H1 (cell line): ENCODE measurements around the gene LPIN2. TPM values are rescaled to one million over a fixed set of nuclear protein-coding genes. Genes with fewer than 3 reads are reported as not detected.

Experiments used
- CTCF ChIA-PET: fragments of 300-600 bp; sonication (Branson Sonifier 250); formaldehyde crosslinking; loops from one replicate; lab custom pipeline; 2021; ENCODE audit not compliant: partially characterized antibody; lab: Charles Lee
- POLR2A ChIA-PET: fragments of 300-600 bp; sonication (Branson Sonifier 250); formaldehyde crosslinking; loops from one replicate; lab custom pipeline; 2021; ENCODE audit warnings: inconsistent platforms; ENCODE audit not compliant: partially characterized antibody; lab: Charles Lee
- DNase-seq, 2 experiments: peaks; one replicate each; pipeline versions ENCODE4 v3.0.0 to v3.0.0-alpha.2; 2010 to 2022; ENCODE audit warnings: low spot score in 2 of 2, low read depth in 1 of 2, mixed read lengths in 1 of 2
- FAIRE-seq: peaks from 2 replicates; lab custom pipeline; 2011; peaks lifted over from hg19 to GRCh38; lab: Jason Lieb, UNC
- H2AFZ ChIP-seq: 2 replicates; pipeline ENCODE4 v1.8.1; 2012; ENCODE audit warnings: low read length, inconsistent platforms
- H2AK5ac ChIP-seq: 2 replicates; pipeline ENCODE4 v1.6.1; 2013; ENCODE audit warnings: low read depth, low read length
- H2BK120ac ChIP-seq: replicated peaks from 2 replicates; pipeline ENCODE3; 2013; ENCODE audit warnings: low read depth, low read length, inconsistent platforms
- H2BK12ac ChIP-seq: 2 replicates; pipeline ENCODE4 v1.6.1; 2013; ENCODE audit warnings: low read depth, low read length
- H2BK15ac ChIP-seq: 2 replicates; pipeline ENCODE4 v1.6.1; 2013; ENCODE audit warnings: low read length
- H2BK20ac ChIP-seq: 2 replicates; pipeline ENCODE4 v1.6.1; 2013; ENCODE audit warnings: low read length
- H2BK5ac ChIP-seq: 2 replicates; pipeline ENCODE4 v1.6.1; 2013; ENCODE audit warnings: low read depth, low read length
- H3K14ac ChIP-seq: 2 replicates; pipeline ENCODE4 v1.6.1; 2013; ENCODE audit warnings: inconsistent platforms; ENCODE audit not compliant: insufficient read length
- H3K18ac ChIP-seq: 2 replicates; pipeline ENCODE4 v1.6.1; 2013; ENCODE audit warnings: low read length; ENCODE audit errors: extremely low read depth
- H3K23ac ChIP-seq: 2 replicates; pipeline ENCODE4 v1.6.1; 2013; ENCODE audit warnings: inconsistent platforms; ENCODE audit not compliant: insufficient read length
- H3K23me2 ChIP-seq: 2 replicates; pipeline ENCODE4 v1.6.1; 2013; ENCODE audit warnings: low read depth, low read length
- H3K27ac ChIP-seq: 2 replicates; pipeline ENCODE4 v1.6.1; 2011; ENCODE audit warnings: low read depth, low read length, inconsistent platforms
- H3K27me3 ChIP-seq, 4 experiments: replicated peaks in 1 of 4; 1 replicate in 1 of 4; 2 replicates in 3 of 4; pipeline versions ENCODE4 v1.6.1 to v1.8.1; 2011 to 2013; ENCODE audit warnings: low read length in 3 of 4, mild to moderate bottlenecking in 3 of 4, inconsistent platforms in 2 of 4, mixed read lengths in 2 of 4, moderate library complexity in 1 of 4; ENCODE audit not compliant: control insufficient read depth in 3 of 4, insufficient read depth in 3 of 4; ENCODE audit errors: extremely low read depth in 1 of 4
- H3K36me3 ChIP-seq, 4 experiments: 2 replicates each; pipeline versions ENCODE4 v1.6.1 to v1.8.1; 2011 to 2013; ENCODE audit warnings: mild to moderate bottlenecking in 4 of 4, low read length in 3 of 4, moderate library complexity in 2 of 4, control low read depth in 1 of 4, inconsistent platforms in 1 of 4; ENCODE audit not compliant: insufficient read depth in 4 of 4, control insufficient read depth in 2 of 4
- H3K4ac ChIP-seq: replicated peaks from 2 replicates; pipeline ENCODE3; 2013; ENCODE audit warnings: low read length, low read depth, mixed read lengths, inconsistent platforms; ENCODE audit not compliant: insufficient read length
- H3K4me1 ChIP-seq, 4 experiments: replicated peaks in 1 of 4; 1 replicate in 1 of 4; 2 replicates in 3 of 4; pipeline versions ENCODE4 v1.6.1 to v1.8.1; 2011 to 2013; ENCODE audit warnings: low read length in 3 of 4, inconsistent platforms in 2 of 4, mixed read lengths in 1 of 4; ENCODE audit not compliant: insufficient read depth in 4 of 4, control insufficient read depth in 3 of 4
- H3K4me2 ChIP-seq, 2 experiments: 2 replicates each; pipeline versions ENCODE4 v1.6.1 to v1.8.1; 2011 to 2013; ENCODE audit warnings: low read depth in 2 of 2, low read length in 2 of 2, control low read depth in 1 of 2, inconsistent platforms in 1 of 2, mild to moderate bottlenecking in 1 of 2; ENCODE audit not compliant: insufficient read depth in 1 of 2
- H3K4me3 ChIP-seq, 4 experiments: fragments of 200-600, 300-600 bp in 1 of 4; sonication (generic), shearing (Covaris generic), sonication (Bioruptor Twin) in 1 of 4; 2 replicates each; pipeline versions ENCODE4 v1.5.1 to v1.8.1; 2011 to 2016; ENCODE audit warnings: low read length in 4 of 4, low read depth in 3 of 4, control low read depth in 2 of 4, inconsistent platforms in 2 of 4, mild to moderate bottlenecking in 2 of 4, mixed read lengths in 1 of 4, moderate library complexity in 1 of 4; ENCODE audit not compliant: insufficient read depth in 2 of 4; ENCODE audit errors: extremely low read depth in 1 of 4
- H3K56ac ChIP-seq: replicated peaks from 2 replicates; pipeline ENCODE3; 2013; ENCODE audit warnings: low read depth, mild to moderate bottlenecking, mixed read lengths, low read length, inconsistent platforms; ENCODE audit not compliant: insufficient read length
- H3K79me1 ChIP-seq: 2 replicates; pipeline ENCODE4 v1.6.1; 2013; ENCODE audit warnings: low read depth, low read length, control low read depth
- H3K79me2 ChIP-seq, 2 experiments: 2 replicates each; pipeline versions ENCODE4 v1.6.1 to v1.8.1; 2012 to 2013; ENCODE audit warnings: low read length in 2 of 2, mild to moderate bottlenecking in 2 of 2, inconsistent platforms in 1 of 2; ENCODE audit not compliant: insufficient read depth in 2 of 2, control insufficient read depth in 1 of 2
- H3K9ac ChIP-seq, 4 experiments: replicated peaks in 1 of 4; 1 replicate in 1 of 4; 2 replicates in 3 of 4; pipeline versions ENCODE4 v1.6.1 to v1.8.1; 2011 to 2013; ENCODE audit warnings: low read depth in 3 of 4, low read length in 3 of 4, control low read depth in 2 of 4, mild to moderate bottlenecking in 2 of 4, moderate library complexity in 2 of 4, inconsistent platforms in 1 of 4; ENCODE audit errors: extremely low read depth in 1 of 4
- H3K9me3 ChIP-seq, 2 experiments: 2 replicates each; pipeline versions ENCODE4 v1.6.1 to v1.8.1; 2012 to 2013; ENCODE audit warnings: mild to moderate bottlenecking in 2 of 2, moderate library complexity in 2 of 2, control low read depth in 1 of 2, inconsistent platforms in 1 of 2, low read depth in 1 of 2, low read length in 1 of 2, mixed read lengths in 1 of 2; ENCODE audit not compliant: insufficient read depth in 2 of 2
- H4K20me1 ChIP-seq, 2 experiments: replicated peaks in 1 of 2; 2 replicates each; pipeline versions ENCODE3 to v1.8.1; 2011 to 2013; ENCODE audit warnings: inconsistent platforms in 2 of 2, low read length in 2 of 2, mild to moderate bottlenecking in 1 of 2; ENCODE audit not compliant: insufficient read depth in 2 of 2, control insufficient read depth in 1 of 2
- H4K5ac ChIP-seq: 2 replicates; pipeline ENCODE4 v1.6.1; 2013; ENCODE audit warnings: low read length, low read depth, mixed read lengths, inconsistent platforms; ENCODE audit not compliant: insufficient read length
- H4K8ac ChIP-seq: 2 replicates; pipeline ENCODE4 v1.8.0; 2013; ENCODE audit warnings: mild to moderate bottlenecking, moderate library complexity, low read length, inconsistent platforms; ENCODE audit not compliant: insufficient read depth; ENCODE audit errors: extremely low read depth
- H4K91ac ChIP-seq: replicated peaks from 2 replicates; pipeline ENCODE3; 2013; ENCODE audit warnings: low read length, mixed read lengths, inconsistent platforms; ENCODE audit not compliant: insufficient read length
- CEBPB ChIP-seq: IDR thresholded peaks from 2 replicates; pipeline ENCODE4 v1.6.1; 2012; ENCODE audit warnings: low read depth, low read length
- CHD1 ChIP-seq: IDR thresholded peaks from 2 replicates; pipeline ENCODE4 v1.6.1; 2012; ENCODE audit warnings: low read depth, low read length, improper control_type of control experiment
- KDM1A ChIP-seq: fragments of 200-600, 300-600 bp; sonication (generic); IDR thresholded peaks from 2 replicates; pipeline ENCODE4 v1.7.1; 2016; ENCODE audit warnings: mild to moderate bottlenecking, low read length, borderline replicate concordance
- RBBP5 ChIP-seq: IDR thresholded peaks from 2 replicates; pipeline ENCODE4 v1.7.1; 2012; ENCODE audit warnings: low read depth, mild to moderate bottlenecking, inconsistent platforms, low read length, moderate library complexity, borderline replicate concordance
- SP4 ChIP-seq: IDR thresholded peaks from 2 replicates; pipeline ENCODE4 v1.6.1; 2012; ENCODE audit warnings: low read length, inconsistent platforms
- WGBS, 2 experiments: shearing (Covaris generic) in 1 of 2; methylation state at CpG; one replicate each; pipeline versions ENCODE4 v1.1.6 to v1.1.7; 2013 to 2015; ENCODE audit warnings: low lambda C conversion rate in 2 of 2, mixed read lengths in 2 of 2, inconsistent platforms in 1 of 2, low coverage in 1 of 2, missing lambda C conversion rate in 1 of 2; ENCODE audit not compliant: insufficient replicate concordance in 2 of 2, insufficient coverage in 1 of 2, insufficient read length in 1 of 2; ENCODE audit errors: extremely low coverage in 1 of 2, missing lambda C conversion rate in 1 of 2; 5-methylcytosine and 5-hydroxymethylcytosine counted together
- polyA plus RNA-seq, 7 experiments: library from polyadenylated mRNA; depleted of rRNA in 3 of 7; stranded (reverse) in 5 of 7; unstranded in 2 of 7; fragments of >200 nt in 5 of 7; fragments of 200-250 nt in 2 of 7; gene quantifications; 1 replicate in 5 of 7; 2 replicates in 1 of 7; 4 replicates in 1 of 7; pipeline versions ENCODE4 v1.2.1 to v1.2.3, GENCODE V29; 2011 to 2013; ENCODE audit warnings: missing spikeins in 2 of 7, mixed read lengths in 2 of 7
- total RNA-seq: library from RNA; stranded (reverse); fragmentation: NEBNext Ultra II Directional; extraction: Animal tissue kit (Norgen Biotek cat#: 25700); gene quantifications from 2 replicates; pipeline ENCODE4 v1.2.1, GENCODE V29; 2021

LPIN2 gene
- total and polyA plus RNA-seq, 2 of the 8 experiments (the other 6 are each of a cell fraction or from before 2014, with no cell fraction given), result 7.4 to 14.2 TPM

- 67% methylated on average over 2 of the region's 2 CpGs; no CpG with 5 or more reads in 1 of the 2 experiments for WGBS, 2 experiments
- peaks cover 0 to 69% of the 10 kb centered on the region in 2 experiments; a peak in 3 of 4 replicates for H3K79me2 ChIP-seq
Measured at GRCh38 chr18:2982452-2983269, 30.3 kb downstream of the LPIN2 start.

More at GRCh38 chr18:2982452-2983269, 30.3 kb downstream of the LPIN2 start:
- H2AFZ ChIP-seq, result no peak overlapping the region
- no peak overlapping the region; a peak in 1 of 7 replicates for H3K9ac ChIP-seq
- no peak overlapping the region for H2AK5ac ChIP-seq
- H3K14ac ChIP-seq, result no peak overlapping the region
- no peak overlapping the region for H3K4me2 ChIP-seq
- no peak overlapping the region for H3K4ac ChIP-seq
- 0 out of 2 replicates have a peak overlapping the region, but pooled peaks have one; percentile 21 for H2BK12ac ChIP-seq
- no peak overlapping the region for H3K56ac ChIP-seq
- H3K27ac ChIP-seq, result no peak overlapping the region
- no peaks in the 10 kb centered on the region for H3K23me2 ChIP-seq
- TF ChIP-seq KDM1A (no peak), SP4 (no peak), CHD1 (no peak), RBBP5 (no peak), CEBPB (peak; percentile 33; the same call in 1 of the 2 replicates)
- peaks cover 2% of the 10 kb centered on the region; the same call in 1 of the 2 replicates for H3K79me1 ChIP-seq
- H3K18ac ChIP-seq, result no peak overlapping the region
- no peak overlapping the region for H2BK5ac ChIP-seq
- H4K8ac ChIP-seq, result no peak overlapping the region
- H3K9me3 ChIP-seq, result no peaks in the 10 kb centered on the region
- H2BK120ac ChIP-seq, result no peak overlapping the region
- no peaks in the 10 kb centered on the region for H4K20me1 ChIP-seq
- H4K5ac ChIP-seq, result no peak overlapping the region
- DNase-seq, result no peak
- ChIA-PET POLR2A (interaction anchor here (1.1 kb wide), 1 partner anchor 9 kb away, joined by 3 read pairs; no protein-coding TSS in a partner anchor), CTCF (interaction anchor here (0.6 to 1.3 kb wide), 6 partner anchors 11 to 83 kb away, joined by 3 to 7 read pairs (median 4); no protein-coding TSS in a partner anchor)
- H3K4me3 ChIP-seq, result no peak overlapping the region
- H3K27me3 ChIP-seq, result no peaks in the 10 kb centered on the region
- no peak overlapping the region for H4K91ac ChIP-seq
- no peak overlapping the region for H2BK20ac ChIP-seq
- no peaks in the 10 kb centered on the region for H3K36me3 ChIP-seq
- no peak for FAIRE-seq
- H2BK15ac ChIP-seq, result no peak overlapping the region
- H3K4me1 ChIP-seq, result peaks cover 0 to 11% (median 9%) of the 10 kb centered on the region in 4 experiments; a peak in 6 of 7 replicates
- H3K23ac ChIP-seq, result no peak overlapping the region
